ENCODE data around the gene SHKBP1.

Gene SHKBP1

DNA sequence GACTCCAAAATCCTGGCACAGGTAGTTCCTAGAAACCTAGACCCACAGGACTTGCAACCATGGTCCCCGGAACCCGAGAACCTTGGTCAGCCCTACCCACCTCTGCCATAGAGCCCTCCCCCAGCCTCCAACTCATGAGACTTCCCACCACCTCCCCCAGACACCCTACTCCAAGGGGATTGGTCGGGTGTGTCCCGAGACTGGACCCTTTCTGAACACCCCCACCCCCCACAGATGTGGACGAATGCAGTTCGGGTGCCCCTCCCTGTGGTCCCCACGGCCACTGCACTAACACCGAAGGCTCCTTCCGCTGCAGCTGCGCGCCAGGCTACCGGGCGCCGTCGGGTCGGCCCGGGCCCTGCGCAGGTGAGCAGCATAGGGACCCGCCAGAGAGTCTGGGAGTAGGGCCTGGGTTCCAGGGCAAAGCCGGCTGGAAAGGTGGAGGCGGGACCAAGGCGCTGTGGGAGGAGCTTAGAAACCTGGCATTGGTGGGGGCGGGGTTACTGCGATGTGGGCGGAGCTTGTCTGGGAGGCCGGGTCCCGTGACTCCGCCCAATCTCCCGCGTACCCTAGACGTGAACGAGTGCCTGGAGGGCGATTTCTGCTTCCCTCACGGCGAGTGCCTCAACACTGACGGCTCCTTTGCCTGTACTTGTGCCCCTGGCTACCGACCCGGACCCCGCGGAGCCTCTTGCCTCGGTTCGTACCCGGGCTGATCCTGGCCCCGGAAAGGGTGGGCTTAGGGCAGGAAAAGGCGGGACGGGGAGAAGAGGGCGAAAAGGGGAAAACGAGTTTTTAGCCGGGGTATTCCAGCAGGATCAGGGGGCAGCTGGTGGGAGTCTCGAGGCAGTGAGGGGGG, 36.4 kb downstream of the SHKBP1 start:
- Histone ChIP-seq H3K9me3 (ENCODE audit: control insufficient read depth in 1 of 2, low read length in 2 of 2) (no peaks in the 10 kb centered on the region), H3K27ac (ENCODE audit: low read length) (no peak overlapping the region), H3K4me3 (ENCODE audit: low read depth in 1 of 2, low read length in 2 of 2) (peak overlapping the region; percentile 63 to 68), H3K27me3 (ENCODE audit: low read depth, low read length) (no peaks in the 10 kb centered on the region), H3K4me1 (ENCODE audit: control insufficient read depth in 1 of 2, insufficient read depth in 2 of 2, low read length in 2 of 2) (peaks cover 0 to 20% of the 10 kb centered on the region in 2 donors), H3K36me3 (ENCODE audit: control insufficient read depth in 1 of 2, insufficient read depth in 2 of 2, low read length in 2 of 2) (no peaks in the 10 kb centered on the region)

DNA sequence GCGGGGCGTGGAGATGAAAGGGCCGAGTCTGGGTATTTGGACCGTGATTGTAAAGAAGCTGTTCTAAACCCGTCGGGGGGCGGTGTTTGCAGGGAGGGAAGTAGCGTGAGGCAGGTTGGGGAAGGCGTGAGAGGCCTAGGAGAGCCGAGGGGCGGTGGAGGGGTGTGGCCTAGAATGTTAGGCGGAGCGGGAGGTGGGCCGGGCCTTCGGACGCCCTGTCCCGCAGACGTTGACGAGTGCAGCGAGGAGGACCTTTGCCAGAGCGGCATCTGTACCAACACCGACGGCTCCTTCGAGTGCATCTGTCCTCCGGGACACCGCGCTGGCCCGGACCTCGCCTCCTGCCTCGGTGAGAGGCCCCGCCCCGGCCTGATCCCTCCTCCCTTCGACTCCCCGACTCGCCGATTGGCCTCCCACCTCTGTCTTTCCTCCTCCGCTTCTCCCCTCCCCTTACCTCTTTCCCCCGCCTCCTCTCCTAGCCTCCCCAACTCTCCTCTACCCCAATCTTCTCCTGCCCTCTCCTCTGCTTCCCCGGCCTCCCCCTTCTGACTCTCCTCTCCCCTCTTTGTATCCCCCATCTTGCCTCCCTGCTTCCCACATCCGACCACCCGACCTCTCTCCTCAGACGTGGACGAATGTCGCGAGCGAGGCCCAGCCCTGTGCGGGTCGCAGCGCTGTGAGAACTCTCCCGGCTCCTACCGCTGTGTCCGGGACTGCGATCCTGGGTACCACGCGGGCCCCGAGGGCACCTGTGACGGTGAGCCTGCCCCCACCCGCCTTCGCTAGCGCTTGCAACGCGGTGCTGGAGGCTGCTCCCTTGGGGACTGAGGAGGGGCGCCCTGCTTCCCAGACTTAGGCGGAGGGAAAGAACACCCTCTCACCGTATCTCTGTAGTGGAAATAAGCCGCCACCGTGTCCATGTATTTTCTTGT, 37.3 kb downstream of the SHKBP1 start:
- Histone ChIP-seq H3K9me3 (ENCODE audit: control insufficient read depth in 1 of 2, low read length in 2 of 2) (no peaks in the 10 kb centered on the region), H3K4me3 (ENCODE audit: low read depth in 1 of 2, low read length in 2 of 2) (peak overlapping the region; percentile 63 to 68), H3K27me3 (ENCODE audit: low read depth, low read length) (no peaks in the 10 kb centered on the region), H3K4me1 (ENCODE audit: control insufficient read depth in 1 of 2, insufficient read depth in 2 of 2, low read length in 2 of 2) (peaks cover 0 to 20% of the 10 kb centered on the region in 2 donors), H3K36me3 (ENCODE audit: control insufficient read depth in 1 of 2, insufficient read depth in 2 of 2, low read length in 2 of 2) (no peaks in the 10 kb centered on the region), H3K27ac (ENCODE audit: low read length) (peak overlapping the region; percentile 85)

DNA sequence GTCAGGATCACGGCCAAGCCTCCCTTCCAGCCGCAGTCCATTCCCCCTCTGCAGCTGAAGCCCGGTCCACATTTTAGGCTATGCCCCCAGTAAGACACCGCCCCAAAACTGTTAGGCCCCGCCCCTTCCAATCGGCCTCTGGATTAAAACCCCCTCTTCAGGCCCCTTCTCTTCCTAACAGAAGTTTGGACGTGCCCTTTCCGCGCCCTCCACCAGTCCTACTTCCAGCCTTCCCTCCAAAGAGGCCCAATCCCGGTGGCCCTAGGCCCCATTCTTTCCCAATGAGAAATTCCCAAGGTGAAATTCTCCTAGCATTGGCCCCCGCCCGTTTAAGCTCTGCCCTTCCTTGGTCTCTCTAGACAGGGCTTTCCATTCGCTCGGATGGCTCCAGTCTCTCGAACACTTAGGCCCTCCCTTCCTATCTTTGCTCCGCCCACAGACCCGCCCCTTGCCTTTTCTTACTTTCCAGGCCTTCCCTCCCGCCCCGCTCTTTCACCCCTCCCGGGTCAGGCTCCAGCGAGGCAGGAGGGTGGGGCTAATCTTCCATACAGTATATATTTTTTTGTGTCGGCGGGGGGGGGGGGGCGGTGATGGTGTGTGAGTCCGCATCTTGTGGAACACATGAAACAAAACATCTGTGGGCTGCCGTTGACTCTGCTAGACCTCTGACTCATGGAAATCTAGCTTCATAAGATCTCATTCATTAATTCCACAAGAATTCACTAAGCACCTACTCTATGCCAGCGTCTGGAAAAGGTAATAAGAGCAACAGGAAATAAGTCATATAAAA, 38.1 kb downstream of the SHKBP1 start:
- no peaks in the 10 kb centered on the region for H3K9me3 ChIP-seq (ENCODE audit: control insufficient read depth in 1 of 2, low read length in 2 of 2)
- peak overlapping the region; percentile 85 for H3K27ac ChIP-seq (ENCODE audit: low read length)
- H3K27me3 ChIP-seq (ENCODE audit: low read depth, low read length): no peaks in the 10 kb centered on the region
- peak overlapping the region; percentile 63 to 68 for H3K4me3 ChIP-seq (ENCODE audit: low read depth in 1 of 2, low read length in 2 of 2)
- peaks cover 0 to 15% of the 10 kb centered on the region in 2 donors for H3K4me1 ChIP-seq (ENCODE audit: control insufficient read depth in 1 of 2, insufficient read depth in 2 of 2, low read length in 2 of 2)
- H3K36me3 ChIP-seq (ENCODE audit: control insufficient read depth in 1 of 2, insufficient read depth in 2 of 2, low read length in 2 of 2): peaks cover 4 to 8% of the 10 kb centered on the region in 2 donors

DNA sequence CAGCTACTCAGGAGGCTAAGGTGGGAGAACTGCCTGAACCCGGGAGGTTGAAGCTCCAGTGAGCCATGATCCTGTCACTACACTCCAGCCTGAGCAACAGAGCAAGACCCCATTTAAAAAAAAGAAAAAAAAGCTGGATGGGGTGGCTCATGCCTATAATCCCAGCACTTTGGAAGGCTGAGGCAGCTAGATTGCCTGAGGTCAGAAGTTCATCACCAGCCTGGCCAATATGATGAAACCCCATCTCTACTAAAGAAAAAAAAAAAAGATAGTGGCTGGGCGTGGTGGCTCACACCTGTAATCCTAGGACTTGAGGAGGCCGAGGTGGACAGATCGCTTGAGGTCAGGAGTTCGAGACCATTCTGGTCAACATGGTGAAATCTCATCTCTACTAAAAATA, 39.5 kb downstream of the SHKBP1 start:
- peaks cover 5 to 10% of the 10 kb centered on the region in 2 donors for H3K36me3 ChIP-seq (ENCODE audit: control insufficient read depth in 1 of 2, insufficient read depth in 2 of 2, low read length in 2 of 2)
- H3K4me1 ChIP-seq (ENCODE audit: control insufficient read depth in 1 of 2, insufficient read depth in 2 of 2, low read length in 2 of 2): peaks cover 0 to 6% of the 10 kb centered on the region in 2 donors
- no peaks in the 10 kb centered on the region for H3K9me3 ChIP-seq (ENCODE audit: control insufficient read depth in 1 of 2, low read length in 2 of 2)
- no peak overlapping the region for H3K27ac ChIP-seq (ENCODE audit: low read length)
- H3K4me3 ChIP-seq (ENCODE audit: low read depth in 1 of 2, low read length in 2 of 2): no peak overlapping the region
- no peaks in the 10 kb centered on the region for H3K27me3 ChIP-seq (ENCODE audit: low read depth, low read length)

GRCh38 chr19:40616941-40617340, 40.3 kb downstream of the SHKBP1 start:
- no peaks in the 10 kb centered on the region for H3K27me3 ChIP-seq (ENCODE audit: low read depth, low read length)
- peaks cover 0 to 6% of the 10 kb centered on the region in 2 donors for H3K4me1 ChIP-seq (ENCODE audit: control insufficient read depth in 1 of 2, insufficient read depth in 2 of 2, low read length in 2 of 2)
- no peak overlapping the region for H3K4me3 ChIP-seq (ENCODE audit: low read depth in 1 of 2, low read length in 2 of 2)
- H3K27ac ChIP-seq (ENCODE audit: low read length): no peak overlapping the region
- H3K36me3 ChIP-seq (ENCODE audit: control insufficient read depth in 1 of 2, insufficient read depth in 2 of 2, low read length in 2 of 2): peaks cover 5 to 14% of the 10 kb centered on the region in 2 donors
- no peaks in the 10 kb centered on the region for H3K9me3 ChIP-seq (ENCODE audit: control insufficient read depth in 1 of 2, low read length in 2 of 2)

DNA sequence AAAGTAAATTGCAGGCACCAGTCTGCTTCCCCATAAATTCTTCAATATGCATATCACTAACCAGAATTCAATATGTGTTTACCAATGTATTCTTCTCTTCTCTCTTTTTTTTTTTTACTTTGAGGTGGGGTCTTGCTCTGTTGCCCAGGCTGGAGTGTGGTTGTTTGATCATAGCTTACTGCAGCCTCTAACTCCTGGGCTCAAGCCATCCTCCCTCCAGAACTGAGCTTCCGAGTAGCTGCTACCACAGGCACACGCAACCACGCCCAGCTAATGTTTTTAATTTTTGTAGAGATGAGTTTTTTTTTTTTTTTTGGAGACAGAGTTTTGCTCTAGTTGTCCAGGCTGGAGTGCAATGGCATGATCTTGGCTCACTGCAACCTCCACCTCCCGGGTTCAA, 41.3 kb downstream of the SHKBP1 start:
- Histone ChIP-seq H3K36me3 (ENCODE audit: control insufficient read depth in 1 of 2, insufficient read depth in 2 of 2, low read length in 2 of 2) (peaks cover 12 to 14% of the 10 kb centered on the region in 2 donors), H3K27ac (ENCODE audit: low read length) (no peak overlapping the region), H3K27me3 (ENCODE audit: low read depth, low read length) (no peaks in the 10 kb centered on the region), H3K4me3 (ENCODE audit: low read depth in 1 of 2, low read length in 2 of 2) (no peak overlapping the region), H3K4me1 (ENCODE audit: control insufficient read depth in 1 of 2, insufficient read depth in 2 of 2, low read length in 2 of 2) (peaks cover 0 to 6% of the 10 kb centered on the region in 2 donors), H3K9me3 (ENCODE audit: control insufficient read depth in 1 of 2, low read length in 2 of 2) (no peaks in the 10 kb centered on the region)

DNA sequence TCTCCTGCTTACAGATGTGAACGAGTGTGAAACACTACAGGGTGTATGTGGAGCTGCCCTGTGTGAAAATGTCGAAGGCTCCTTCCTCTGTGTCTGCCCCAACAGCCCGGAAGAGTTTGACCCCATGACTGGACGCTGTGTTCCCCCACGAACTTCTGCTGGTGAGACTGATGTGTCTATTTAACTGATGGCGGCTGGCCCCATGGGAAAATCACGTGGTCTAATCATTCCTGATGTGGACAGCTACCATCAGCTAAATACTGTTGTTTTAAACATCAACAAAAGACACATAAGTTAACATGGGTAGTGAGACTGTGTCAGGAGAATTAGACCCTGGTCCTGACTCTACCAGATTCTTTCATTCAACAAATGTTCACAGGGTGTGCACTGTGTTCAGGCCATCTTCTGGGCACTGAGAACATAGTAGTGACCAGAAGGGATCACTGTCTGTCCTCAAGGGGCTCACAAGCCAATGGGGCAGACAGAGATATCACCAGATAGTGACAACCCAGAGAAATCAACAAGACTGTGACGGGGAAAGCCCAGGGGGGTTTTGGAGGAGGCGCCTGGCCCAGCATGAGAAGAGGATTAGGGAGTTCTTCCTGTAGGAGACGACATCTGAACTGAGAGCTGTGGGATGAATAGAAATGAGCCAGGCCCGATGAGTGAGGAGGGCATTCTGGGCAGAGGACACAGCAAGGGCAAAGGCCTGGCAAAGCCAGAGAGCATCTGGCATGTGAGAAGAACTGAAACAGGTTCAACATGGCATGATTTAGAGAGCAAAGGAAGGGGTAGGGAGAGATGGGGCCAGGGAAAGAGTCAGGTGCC, 42.9 kb downstream of the SHKBP1 start:
- Histone ChIP-seq H3K27ac (ENCODE audit: low read length) (no peak overlapping the region), H3K9me3 (ENCODE audit: control insufficient read depth in 1 of 2, low read length in 2 of 2) (no peaks in the 10 kb centered on the region), H3K36me3 (ENCODE audit: control insufficient read depth in 1 of 2, insufficient read depth in 2 of 2, low read length in 2 of 2) (peaks cover 12 to 14% of the 10 kb centered on the region in 2 donors), H3K4me3 (ENCODE audit: low read depth in 1 of 2, low read length in 2 of 2) (no peak overlapping the region), H3K4me1 (ENCODE audit: control insufficient read depth in 1 of 2, insufficient read depth in 2 of 2, low read length in 2 of 2) (no peaks in the 10 kb centered on the region), H3K27me3 (ENCODE audit: low read depth, low read length) (no peaks in the 10 kb centered on the region)

GRCh38 chr19:40620161-40620485, 43.5 kb downstream of the SHKBP1 start:
- no peak overlapping the region for H3K27ac ChIP-seq (ENCODE audit: low read length)
- H3K27me3 ChIP-seq (ENCODE audit: low read depth, low read length): no peaks in the 10 kb centered on the region
- no peaks in the 10 kb centered on the region for H3K9me3 ChIP-seq (ENCODE audit: control insufficient read depth in 1 of 2, low read length in 2 of 2)
- H3K36me3 ChIP-seq (ENCODE audit: control insufficient read depth in 1 of 2, insufficient read depth in 2 of 2, low read length in 2 of 2): peaks cover 12 to 14% of the 10 kb centered on the region in 2 donors
- H3K4me1 ChIP-seq (ENCODE audit: control insufficient read depth in 1 of 2, insufficient read depth in 2 of 2, low read length in 2 of 2): no peaks in the 10 kb centered on the region
- H3K4me3 ChIP-seq (ENCODE audit: low read depth in 1 of 2, low read length in 2 of 2): no peak overlapping the region

GRCh38 chr19:40621283-40621682, 44.6 kb downstream of the SHKBP1 start:
- Histone ChIP-seq H3K27me3 (ENCODE audit: low read depth, low read length) (no peaks in the 10 kb centered on the region), H3K4me3 (ENCODE audit: low read depth in 1 of 2, low read length in 2 of 2) (no peak overlapping the region), H3K4me1 (ENCODE audit: control insufficient read depth in 1 of 2, insufficient read depth in 2 of 2, low read length in 2 of 2) (no peaks in the 10 kb centered on the region), H3K9me3 (ENCODE audit: control insufficient read depth in 1 of 2, low read length in 2 of 2) (no peaks in the 10 kb centered on the region), H3K27ac (ENCODE audit: low read length) (no peak overlapping the region), H3K36me3 (ENCODE audit: control insufficient read depth in 1 of 2, insufficient read depth in 2 of 2, low read length in 2 of 2) (peaks cover 19 to 20% of the 10 kb centered on the region in 2 donors)

DNA sequence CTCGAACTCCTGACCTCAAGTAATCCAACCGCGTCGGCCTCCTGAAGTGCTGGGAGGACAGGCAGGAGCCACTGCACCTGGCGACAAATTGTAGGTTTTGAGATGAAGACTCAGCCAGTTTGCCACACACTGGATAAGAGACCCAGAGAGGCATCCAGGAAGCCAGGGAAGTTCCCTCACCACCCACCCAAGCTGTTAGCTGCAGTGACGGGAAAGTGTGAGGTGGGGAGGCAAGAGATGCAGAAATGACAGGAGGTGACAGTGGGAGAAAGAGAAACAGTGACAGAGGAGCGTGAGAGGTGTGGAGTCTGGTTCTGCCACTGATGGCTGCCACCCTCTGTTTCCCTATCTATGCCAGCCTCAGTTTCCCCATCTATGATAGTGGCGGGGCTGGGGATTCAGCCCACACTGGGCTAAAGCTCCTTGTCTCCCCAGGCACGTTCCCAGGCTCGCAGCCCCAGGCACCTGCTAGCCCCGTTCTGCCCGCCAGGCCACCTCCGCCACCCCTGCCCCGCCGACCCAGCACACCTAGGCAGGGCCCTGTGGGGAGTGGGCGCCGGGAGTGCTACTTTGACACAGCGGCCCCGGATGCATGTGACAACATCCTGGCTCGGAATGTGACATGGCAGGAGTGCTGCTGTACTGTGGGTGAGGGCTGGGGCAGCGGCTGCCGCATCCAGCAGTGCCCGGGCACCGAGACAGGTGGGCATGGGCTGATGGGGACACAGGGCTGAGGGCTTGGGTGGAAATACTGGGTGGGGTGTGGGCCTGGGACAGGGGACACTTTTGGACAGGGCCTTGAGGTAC, 45.5 kb downstream of the SHKBP1 start:
- Histone ChIP-seq H3K4me1 (ENCODE audit: control insufficient read depth in 1 of 2, insufficient read depth in 2 of 2, low read length in 2 of 2) (no peaks in the 10 kb centered on the region), H3K9me3 (ENCODE audit: control insufficient read depth in 1 of 2, low read length in 2 of 2) (no peaks in the 10 kb centered on the region), H3K36me3 (ENCODE audit: control insufficient read depth in 1 of 2, insufficient read depth in 2 of 2, low read length in 2 of 2) (peaks cover 20 to 26% of the 10 kb centered on the region in 2 donors), H3K27me3 (ENCODE audit: low read depth, low read length) (no peaks in the 10 kb centered on the region), H3K27ac (ENCODE audit: low read length) (no peak overlapping the region), H3K4me3 (ENCODE audit: low read depth in 1 of 2, low read length in 2 of 2) (no peak overlapping the region)
